ENCODE measurements around the gene DHCR7.
"Not testable (repeated sequence)": the region's sequence is repeated elsewhere in the genome, so short reads cannot be mapped to it uniquely, and the experiment has no call there.

Gene DHCR7

GRCh38 chr11:71437399-71437798, 10.8 kb downstream of the DHCR7 start:
- ATAC-seq: no peak

- ATAC-seq: no peak
Measured at GRCh38 chr11:71436861-71437260, 11.3 kb downstream of the DHCR7 start.

- no peak for ATAC-seq
Measured at GRCh38 chr11:71435278-71435951, 12.8 kb downstream of the DHCR7 start.

- no peak for ATAC-seq
Measured at GRCh38 chr11:71434576-71435130, 13.5 kb downstream of the DHCR7 start.

GRCh38 chr11:71433648-71434450, 14.3 kb downstream of the DHCR7 start:
- ATAC-seq: no peak

- ATAC-seq: no peak
Measured at GRCh38 chr11:71432761-71433647, 15.2 kb downstream of the DHCR7 start.

GRCh38 chr11:71431271-71431670, 16.9 kb downstream of the DHCR7 start:
- ATAC-seq: no peak

GRCh38 chr11:71430166-71430565, 18.0 kb downstream of the DHCR7 start:
- no peak for ATAC-seq

- ATAC-seq: no peak
Measured at GRCh38 chr11:71429701-71430100, 18.5 kb downstream of the DHCR7 start.

GRCh38 chr11:71428861-71429435, 19.2 kb downstream of the DHCR7 start:
- ATAC-seq: no peak

- no peak for ATAC-seq
Measured at GRCh38 chr11:71426413-71426812, 21.8 kb downstream of the DHCR7 start.

GRCh38 chr11:71425860-71426259, 22.3 kb downstream of the DHCR7 start:
- ATAC-seq: peak; percentile 27 to 38

- ATAC-seq: no peak
Measured at GRCh38 chr11:71425409-71425808, 22.8 kb downstream of the DHCR7 start.

- no peak for ATAC-seq
Measured at GRCh38 chr11:71423181-71423790, 24.9 kb downstream of the DHCR7 start.

- not testable (repeated sequence) for ATAC-seq
Measured at GRCh38 chr11:71422318-71422717, 25.9 kb downstream of the DHCR7 start.

- no peak for ATAC-seq
Measured at GRCh38 chr11:71421392-71421950, 26.7 kb downstream of the DHCR7 start.

- no peak for ATAC-seq
Measured at GRCh38 chr11:71420455-71421241, 27.5 kb downstream of the DHCR7 start.

GRCh38 chr11:71418643-71419042, 29.6 kb downstream of the DHCR7 start:
- ATAC-seq: peak; percentile 51 to 66

- no peak for ATAC-seq
Measured at GRCh38 chr11:71414645-71415044, 33.5 kb downstream of the DHCR7 start.

GRCh38 chr11:71410363-71410966, 37.7 kb downstream of the DHCR7 start:
- no peak for ATAC-seq
